Right atrium auricular region (tissue), 2 donors: ENCODE measurements around the gene SEMA7A. TPM values are rescaled to one million over a fixed set of nuclear protein-coding genes. Genes with fewer than 3 reads are reported as not detected.

Source experiments
- DNase-seq: peaks from one replicate; pipeline ENCODE4 v3.0.0-alpha.2; 2019; ENCODE audit warnings: low spot score
- H3K27ac ChIP-seq, 2 donors: fragments of 200-600 bp; sonication (generic); 1 replicate in 1 of 2; 2 replicates in 1 of 2; pipeline ENCODE4 v1.5.1; 2016 to 2019
- H3K27me3 ChIP-seq, 2 donors: fragments of 200-600 bp; sonication (generic); one replicate each; pipeline versions ENCODE4 v1.5.1 to v1.6.0; 2017 to 2019
- H3K36me3 ChIP-seq: fragments of 200-600 bp; sonication (generic); one replicate; pipeline ENCODE4 v1.5.1; 2016
- H3K4me1 ChIP-seq, 2 donors: fragments of 200-600 bp; sonication (generic); one replicate each; pipeline versions ENCODE4 v1.5.1 to v1.6.0; 2017 to 2019
- H3K4me3 ChIP-seq, 2 donors: fragments of 200-600 bp; sonication (generic); 1 replicate in 1 of 2; 2 replicates in 1 of 2; pipeline ENCODE4 v1.5.1; 2017 to 2019; ENCODE audit warnings: mild to moderate bottlenecking in 1 of 2, moderate library complexity in 1 of 2
- H3K9me3 ChIP-seq, 2 donors: fragments of 200-600 bp; sonication (generic); one replicate each; pipeline ENCODE4 v1.5.1; 2019
- total RNA-seq, 2 donors: library from RNA; depleted of rRNA; stranded (reverse); fragments of >200 nt; gene quantifications; one replicate each; pipeline ENCODE4 v1.1.0, GENCODE V29; 2016
- TF ChIP-seq, protein P1 (sequence below), 2 donors: fragments of 200-600 bp; sonication (generic); IDR thresholded peaks; one replicate each; pipeline ENCODE4 v1.5.1; 2019; ENCODE audit warnings: antibody characterized with exemption in 2 of 2

Gene SEMA7A
- total RNA-seq, 2 donors from 2014 or later: 1.0 to 2.9 TPM

DNA sequence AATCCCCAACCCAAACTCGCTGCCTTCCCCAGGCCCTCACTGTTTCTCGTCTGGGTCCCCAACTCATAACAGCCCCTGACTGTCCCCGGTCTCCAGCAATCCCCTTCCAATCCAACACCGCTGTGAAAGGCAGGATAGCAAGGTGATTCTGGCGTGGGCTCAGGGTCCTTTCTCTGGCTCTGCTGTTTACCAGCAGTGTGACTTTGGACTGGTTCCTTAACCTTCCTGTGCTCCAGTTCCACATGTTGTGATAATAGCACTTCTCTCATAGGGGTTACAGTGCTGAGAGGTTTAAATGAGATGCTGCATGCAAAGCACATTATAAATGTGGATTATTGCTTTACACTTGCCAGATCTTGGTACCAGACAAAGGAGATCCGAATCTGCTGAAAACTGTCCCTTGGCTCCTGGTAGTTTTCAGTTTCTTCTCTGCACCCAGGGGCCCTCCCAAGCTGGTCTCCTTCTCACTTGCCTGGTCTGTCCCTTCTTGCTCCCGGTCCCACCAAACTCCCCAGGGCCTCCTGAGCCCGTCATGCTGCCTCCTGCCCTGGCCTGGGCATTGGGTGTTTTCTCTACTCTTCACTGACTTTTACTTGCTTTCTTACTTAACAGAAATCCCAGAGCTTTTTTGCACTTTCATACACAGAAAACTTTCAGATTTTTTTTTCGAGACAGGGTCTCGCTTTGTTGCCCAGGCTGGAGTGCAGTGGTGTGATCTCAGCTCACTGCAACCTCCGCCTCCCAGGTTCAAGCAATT is 39.5 kb downstream of the SEMA7A start:
- H3K27me3 ChIP-seq: no peaks in the 10 kb centered on the region
- no peaks in the 10 kb centered on the region for H3K36me3 ChIP-seq
- no peak overlapping the region for H3K27ac ChIP-seq
- TF ChIP-seq, protein P1, sequence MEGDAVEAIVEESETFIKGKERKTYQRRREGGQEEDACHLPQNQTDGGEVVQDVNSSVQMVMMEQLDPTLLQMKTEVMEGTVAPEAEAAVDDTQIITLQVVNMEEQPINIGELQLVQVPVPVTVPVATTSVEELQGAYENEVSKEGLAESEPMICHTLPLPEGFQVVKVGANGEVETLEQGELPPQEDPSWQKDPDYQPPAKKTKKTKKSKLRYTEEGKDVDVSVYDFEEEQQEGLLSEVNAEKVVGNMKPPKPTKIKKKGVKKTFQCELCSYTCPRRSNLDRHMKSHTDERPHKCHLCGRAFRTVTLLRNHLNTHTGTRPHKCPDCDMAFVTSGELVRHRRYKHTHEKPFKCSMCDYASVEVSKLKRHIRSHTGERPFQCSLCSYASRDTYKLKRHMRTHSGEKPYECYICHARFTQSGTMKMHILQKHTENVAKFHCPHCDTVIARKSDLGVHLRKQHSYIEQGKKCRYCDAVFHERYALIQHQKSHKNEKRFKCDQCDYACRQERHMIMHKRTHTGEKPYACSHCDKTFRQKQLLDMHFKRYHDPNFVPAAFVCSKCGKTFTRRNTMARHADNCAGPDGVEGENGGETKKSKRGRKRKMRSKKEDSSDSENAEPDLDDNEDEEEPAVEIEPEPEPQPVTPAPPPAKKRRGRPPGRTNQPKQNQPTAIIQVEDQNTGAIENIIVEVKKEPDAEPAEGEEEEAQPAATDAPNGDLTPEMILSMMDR (IDR thresholded peaks at IDR 0.05): no peak
- H3K4me1 ChIP-seq: no peaks in the 10 kb centered on the region
- H3K9me3 ChIP-seq: no peaks in the 10 kb centered on the region
- H3K4me3 ChIP-seq: no peak overlapping the region
- DNase-seq: no peak

DNA sequence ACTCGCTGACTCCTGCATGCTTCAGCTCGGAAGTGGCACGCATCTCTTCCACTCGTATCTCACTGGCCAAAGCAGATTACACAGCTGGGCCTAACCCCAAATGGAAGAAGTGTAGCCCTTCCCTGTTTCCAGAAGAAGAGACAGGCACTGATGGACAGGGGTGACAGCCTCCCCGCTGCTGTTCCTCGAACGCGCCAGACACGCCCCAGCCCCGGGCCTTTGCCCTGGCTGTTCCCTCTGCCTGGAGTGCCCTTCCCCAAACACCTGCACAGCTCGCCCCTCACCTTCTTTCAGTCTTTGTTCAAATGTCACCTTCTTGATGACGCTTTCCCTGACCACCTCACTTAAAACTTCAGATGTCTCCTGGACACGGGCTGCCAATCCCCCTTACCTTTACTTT is 40.3 kb downstream of the SEMA7A start:
- Histone ChIP-seq H3K4me1 (no peaks in the 10 kb centered on the region), H3K4me3 (no peak overlapping the region), H3K9me3 (no peaks in the 10 kb centered on the region), H3K27ac (no peak overlapping the region), H3K36me3 (no peaks in the 10 kb centered on the region), H3K27me3 (no peaks in the 10 kb centered on the region)
- TF ChIP-seq, protein P1 (IDR thresholded peaks at IDR 0.05): no peak
- DNase-seq: no peak

DNA sequence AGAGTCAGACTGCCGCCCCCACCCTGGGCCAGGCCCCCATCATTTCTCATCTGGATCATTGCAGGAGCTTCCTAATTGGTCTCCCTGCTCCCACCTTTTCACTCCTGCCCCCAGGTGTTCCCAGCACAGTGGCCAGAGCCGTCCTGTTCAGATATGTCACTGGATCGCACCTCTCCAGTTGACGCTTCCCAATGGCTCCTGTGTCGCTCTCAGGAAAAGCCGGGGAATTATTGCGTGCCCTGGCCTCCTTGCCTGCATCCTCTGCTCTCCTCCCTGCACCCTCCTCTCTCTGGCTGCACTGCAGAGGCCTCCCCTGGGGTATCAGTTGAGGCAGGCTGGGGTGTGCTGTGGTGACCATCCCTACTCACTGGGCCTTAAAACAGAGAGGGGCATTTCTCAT is 40.9 kb downstream of the SEMA7A start:
- TF ChIP-seq, protein P1 (IDR thresholded peaks at IDR 0.05): no peak
- no peak overlapping the region for H3K4me3 ChIP-seq

DNA sequence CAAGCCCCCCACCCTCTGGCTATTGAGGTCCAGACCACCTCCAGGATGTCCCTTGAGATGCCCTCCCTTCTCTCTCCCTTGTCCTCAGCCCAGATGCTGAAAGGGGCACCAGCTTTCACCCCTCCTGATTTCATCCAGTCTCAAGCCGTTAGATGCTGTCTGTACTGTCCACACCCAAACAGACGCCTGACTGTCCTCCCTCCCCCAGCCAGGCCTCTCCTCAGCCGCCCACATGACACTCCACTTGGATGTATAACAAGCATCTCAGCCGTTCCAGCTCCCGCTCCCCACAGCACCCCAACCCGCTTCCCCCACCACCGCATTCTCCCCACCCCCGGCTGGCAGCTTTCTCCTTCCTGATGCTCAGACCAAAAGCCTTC is 41.3 kb downstream of the SEMA7A start:
- Histone ChIP-seq H3K4me1 (no peaks in the 10 kb centered on the region), H3K9me3 (no peaks in the 10 kb centered on the region), H3K27ac (no peak overlapping the region), H3K36me3 (no peaks in the 10 kb centered on the region), H3K27me3 (no peaks in the 10 kb centered on the region), H3K4me3 (no peak overlapping the region)
- TF ChIP-seq, protein P1 (IDR thresholded peaks at IDR 0.05): no peak
- no peak for DNase-seq

More for the DNA sequence above, 40.9 kb downstream of the SEMA7A start:
- Histone ChIP-seq H3K27me3 (no peaks in the 10 kb centered on the region), H3K27ac (no peak overlapping the region), H3K4me1 (no peaks in the 10 kb centered on the region), H3K36me3 (no peaks in the 10 kb centered on the region), H3K9me3 (no peaks in the 10 kb centered on the region)
- DNase-seq: no peak

DNA sequence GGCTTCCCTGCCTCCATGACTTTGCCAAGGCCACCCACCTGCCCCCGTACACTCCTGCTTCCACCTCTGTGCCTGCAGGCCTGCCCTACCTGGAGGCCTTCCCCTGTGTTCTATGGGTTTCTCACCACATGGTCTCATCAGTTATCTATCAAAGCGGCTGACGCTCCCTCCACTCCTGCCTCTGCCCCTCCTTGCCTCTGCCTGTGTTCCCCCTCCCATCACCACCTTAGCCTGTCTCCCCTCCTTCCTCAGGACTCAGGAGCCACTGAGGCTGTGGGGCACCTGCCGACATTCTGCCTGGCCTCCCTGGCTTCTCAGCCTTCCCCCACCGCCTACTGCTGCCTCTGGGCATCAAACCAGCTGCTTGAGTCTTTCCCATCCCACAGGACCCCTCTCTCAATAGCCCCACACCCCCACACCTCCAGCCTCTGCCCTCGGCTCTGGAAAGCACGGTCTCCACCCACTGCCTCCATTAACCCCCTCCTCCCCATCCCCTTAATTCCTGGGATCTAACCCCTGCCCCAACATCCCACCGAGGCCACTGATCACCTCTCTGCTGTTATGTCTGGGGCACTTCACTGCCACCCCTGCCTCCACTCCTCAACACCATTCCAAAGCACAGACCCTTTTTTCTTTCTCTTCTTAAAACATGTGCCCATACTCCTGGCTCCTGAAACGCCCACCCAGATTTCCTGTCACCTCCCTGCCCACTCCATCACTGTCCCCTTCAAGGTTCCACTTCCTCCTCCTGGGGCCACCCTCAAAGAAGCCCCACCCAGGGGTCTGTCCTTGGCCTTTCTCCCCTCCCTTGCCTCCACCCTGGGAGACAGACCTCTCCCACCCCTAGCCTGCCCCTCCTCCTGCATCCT is 41.9 kb downstream of the SEMA7A start:
- H3K4me3 ChIP-seq: no peak overlapping the region
- DNase-seq: no peak
- H3K27ac ChIP-seq: no peak overlapping the region
- H3K36me3 ChIP-seq: no peaks in the 10 kb centered on the region
- H3K4me1 ChIP-seq: no peaks in the 10 kb centered on the region
- H3K27me3 ChIP-seq: no peaks in the 10 kb centered on the region
- no peaks in the 10 kb centered on the region for H3K9me3 ChIP-seq
- TF ChIP-seq, protein P1 (IDR thresholded peaks at IDR 0.05): no peak
